ENCODE data around the gene CASP9. TPM values are rescaled to one million over a fixed set of nuclear protein-coding genes. Genes with fewer than 3 reads are reported as not detected.
A peak's percentile ranks its signal among the peaks of the same experiment; 100 is the strongest.

The CASP9 gene
- total and polyA plus RNA-seq, 10 of the 15 experiments (the other 5 are each of a cell fraction or from before 2014, with no cell fraction given), result 2.7 to 14.6 (median 7.6) TPM

- no peak for TF ChIP-seq ZBTB40 (IDR thresholded peaks at IDR 0.05; ENCODE audit: borderline replicate concordance)
- TF ChIP-seq HDGF (IDR thresholded peaks at IDR 0.05), result no peak
- peak; percentile 81 for TF ChIP-seq PKNOX1 (IDR thresholded peaks at IDR 0.05)
- no peak for TF ChIP-seq PML (IDR thresholded peaks at IDR 0.05; ENCODE audit: low read length)
- no peak for TF ChIP-seq NR2F1 (conservative IDR thresholded peaks at IDR 0.05)
- no peak for TF ChIP-seq USF1 (IDR thresholded peaks at IDR 0.05; ENCODE audit: borderline replicate concordance, extremely low read length, insufficient read depth, low read depth, low read length)
- TF ChIP-seq IKZF1 (conservative IDR thresholded peaks at IDR 0.05), result 0 out of 2 replicates have a peak, but pooled peaks have one; percentile 21
- TF ChIP-seq PAX5 (IDR thresholded peaks at IDR 0.05; ENCODE audit: borderline replicate concordance, low read depth, low read length), result no peak
- TF ChIP-seq BCL11A (IDR thresholded peaks at IDR 0.05; ENCODE audit: low read depth, low read length), result no peak
- no peak for TF ChIP-seq BMI1 (IDR thresholded peaks at IDR 0.05; ENCODE audit: borderline replicate concordance)
- TF ChIP-seq RFX5 (IDR thresholded peaks at IDR 0.05; ENCODE audit: low read depth, low read length), result no peak
- TF ChIP-seq NRF1 (conservative IDR thresholded peaks at IDR 0.05; ENCODE audit: low read depth, low read length), result no peak
- TF ChIP-seq SREBF1 (IDR thresholded peaks at IDR 0.05; ENCODE audit: low read length), result no peak
- TF ChIP-seq ETV6 (conservative IDR thresholded peaks at IDR 0.05 in 1 of 2, IDR thresholded peaks at IDR 0.05 in 1 of 2; ENCODE audit: borderline replicate concordance in 1 of 2, low read depth in 1 of 2), result peak in 1 of 2 experiments; percentile 39; a peak in 1 of 4 replicates
- peak; percentile 78 for TF ChIP-seq SPI1 (IDR thresholded peaks at IDR 0.05; ENCODE audit: borderline replicate concordance, insufficient read depth, low read depth, low read length)
- TF ChIP-seq E2F8 (IDR thresholded peaks at IDR 0.05; ENCODE audit: low read depth, partially characterized antibody), result no peak
- TF ChIP-seq SIN3A (IDR thresholded peaks at IDR 0.05; ENCODE audit: low read depth, low read length), result no peak
- TF ChIP-seq YY1 (IDR thresholded peaks at IDR 0.05; ENCODE audit: low read depth, low read length), result no peak
- TF ChIP-seq ASH2L (IDR thresholded peaks at IDR 0.05; ENCODE audit: borderline replicate concordance, low read depth), result no peak
- no peak for TF ChIP-seq STAT3 (IDR thresholded peaks at IDR 0.05; ENCODE audit: low read depth, low read length)
- TF ChIP-seq HDAC6 (IDR thresholded peaks at IDR 0.05; ENCODE audit: unreplicated experiment), result no peak
- TF ChIP-seq RBBP5 (conservative IDR thresholded peaks at IDR 0.05), result no peak
Measured at GRCh38 chr1:15515022-15515663, 8.9 kb downstream of the CASP9 start (continued).

Data from GM12878 (cell line).